Measurements from ENCODE around the gene LAMA2. TPM values are rescaled to one million over a fixed set of nuclear protein-coding genes. Genes with fewer than 3 reads are reported as not detected.

Gene LAMA2
- total RNA-seq, 1 donor = 9.4 TPM

GRCh38 chr6:129207832-129208231, 324.9 kb downstream of the LAMA2 start:
- Histone ChIP-seq H4K20me1 (ENCODE audit: insufficient read depth, low read length) (no peaks in the 10 kb centered on the region), H3K27me3 (ENCODE audit: insufficient read depth, low read length) (no peaks in the 10 kb centered on the region), H3K79me2 (ENCODE audit: insufficient read depth, low read length) (no peaks in the 10 kb centered on the region), H3K36me3 (ENCODE audit: insufficient read depth, low read length) (no peaks in the 10 kb centered on the region), H2AFZ (ENCODE audit: low read length) (no peak overlapping the region), H3K4me3 (ENCODE audit: insufficient read depth, low read length) (no peak overlapping the region), H3K27ac (ENCODE audit: low read depth, low read length) (no peak overlapping the region), H3K4me1 (ENCODE audit: insufficient read depth, low read length) (no peaks in the 10 kb centered on the region), H3K4me2 (ENCODE audit: insufficient read depth, low read length) (no peak overlapping the region), H3K9me3 (ENCODE audit: low read depth, low read length) (no peaks in the 10 kb centered on the region)
- no peak for TF ChIP-seq CTCF (IDR thresholded peaks at IDR 0.05; ENCODE audit: extremely low read depth, low read depth, low read length)
- peak; percentile 25 for DNase-seq (ENCODE audit: insufficient read length, low spot score, missing footprints)

GRCh38 chr6:129208415-129209034, 325.6 kb downstream of the LAMA2 start:
- Histone ChIP-seq H3K27me3 (ENCODE audit: insufficient read depth, low read length) (no peaks in the 10 kb centered on the region), H3K9me3 (ENCODE audit: low read depth, low read length) (no peaks in the 10 kb centered on the region), H3K4me3 (ENCODE audit: insufficient read depth, low read length) (no peak overlapping the region), H3K27ac (ENCODE audit: low read depth, low read length) (no peak overlapping the region), H3K4me2 (ENCODE audit: insufficient read depth, low read length) (no peak overlapping the region), H2AFZ (ENCODE audit: low read length) (no peak overlapping the region), H3K36me3 (ENCODE audit: insufficient read depth, low read length) (no peaks in the 10 kb centered on the region), H3K4me1 (ENCODE audit: insufficient read depth, low read length) (no peaks in the 10 kb centered on the region), H4K20me1 (ENCODE audit: insufficient read depth, low read length) (no peaks in the 10 kb centered on the region), H3K79me2 (ENCODE audit: insufficient read depth, low read length) (no peaks in the 10 kb centered on the region)
- TF ChIP-seq CTCF (IDR thresholded peaks at IDR 0.05; ENCODE audit: extremely low read depth, low read depth, low read length) = no peak
- no peak for DNase-seq (ENCODE audit: insufficient read length, low spot score, missing footprints)

- no peak for TF ChIP-seq CTCF (IDR thresholded peaks at IDR 0.05; ENCODE audit: extremely low read depth, low read depth, low read length)
- DNase-seq (ENCODE audit: insufficient read length, low spot score, missing footprints) = no peak
- H3K4me2 ChIP-seq (ENCODE audit: insufficient read depth, low read length) = no peak overlapping the region
Observed at GRCh38 chr6:129209355-129209754, 326.4 kb downstream of the LAMA2 start.

GRCh38 chr6:129210684-129211083, 327.7 kb downstream of the LAMA2 start:
- no peak overlapping the region for H2AFZ ChIP-seq (ENCODE audit: low read length)
- no peaks in the 10 kb centered on the region for H3K27me3 ChIP-seq (ENCODE audit: insufficient read depth, low read length)
- H3K36me3 ChIP-seq (ENCODE audit: insufficient read depth, low read length) = no peaks in the 10 kb centered on the region
- TF ChIP-seq CTCF (IDR thresholded peaks at IDR 0.05; ENCODE audit: extremely low read depth, low read depth, low read length) = no peak
- H3K4me3 ChIP-seq (ENCODE audit: insufficient read depth, low read length) = no peak overlapping the region
- H3K4me1 ChIP-seq (ENCODE audit: insufficient read depth, low read length) = no peaks in the 10 kb centered on the region
- H3K27ac ChIP-seq (ENCODE audit: low read depth, low read length) = no peak overlapping the region
- no peak overlapping the region for H3K4me2 ChIP-seq (ENCODE audit: insufficient read depth, low read length)
- no peaks in the 10 kb centered on the region for H3K79me2 ChIP-seq (ENCODE audit: insufficient read depth, low read length)
- DNase-seq (ENCODE audit: insufficient read length, low spot score, missing footprints) = no peak
- H3K9me3 ChIP-seq (ENCODE audit: low read depth, low read length) = no peaks in the 10 kb centered on the region
- H4K20me1 ChIP-seq (ENCODE audit: insufficient read depth, low read length) = no peaks in the 10 kb centered on the region

More at GRCh38 chr6:129209355-129209754, 326.4 kb downstream of the LAMA2 start:
- H2AFZ ChIP-seq (ENCODE audit: low read length) = no peak overlapping the region
- no peaks in the 10 kb centered on the region for H3K9me3 ChIP-seq (ENCODE audit: low read depth, low read length)
- no peaks in the 10 kb centered on the region for H3K27me3 ChIP-seq (ENCODE audit: insufficient read depth, low read length)
- H3K27ac ChIP-seq (ENCODE audit: low read depth, low read length) = no peak overlapping the region
- no peak overlapping the region for H3K4me3 ChIP-seq (ENCODE audit: insufficient read depth, low read length)
- H3K36me3 ChIP-seq (ENCODE audit: insufficient read depth, low read length) = no peaks in the 10 kb centered on the region
- H4K20me1 ChIP-seq (ENCODE audit: insufficient read depth, low read length) = no peaks in the 10 kb centered on the region
- H3K79me2 ChIP-seq (ENCODE audit: insufficient read depth, low read length) = no peaks in the 10 kb centered on the region
- H3K4me1 ChIP-seq (ENCODE audit: insufficient read depth, low read length) = no peaks in the 10 kb centered on the region

Data from osteoblast (primary cell).